Muscle layer of duodenum (tissue), 2 donors: ENCODE results near the gene DNAH9.

Experiments used
- H3K27ac ChIP-seq: one replicate; pipeline ENCODE4 v1.7.0; 2013; ENCODE audit warnings: mild to moderate bottlenecking, low read length
- H3K27me3 ChIP-seq: one replicate; pipeline ENCODE4 v1.7.0; 2013; ENCODE audit warnings: low read depth, mild to moderate bottlenecking, control low read depth, low read length
- H3K36me3 ChIP-seq, 2 donors: one replicate each; pipeline ENCODE4 v1.7.0; 2013; ENCODE audit warnings: low read length in 2 of 2, control low read depth in 1 of 2, mild to moderate bottlenecking in 1 of 2; ENCODE audit not compliant: insufficient read depth in 2 of 2, control insufficient read depth in 1 of 2
- H3K4me1 ChIP-seq, 2 donors: one replicate each; pipeline ENCODE4 v1.7.0; 2013; ENCODE audit warnings: low read length in 2 of 2, mild to moderate bottlenecking in 2 of 2, control low read depth in 1 of 2, moderate library complexity in 1 of 2; ENCODE audit not compliant: insufficient read depth in 2 of 2, control insufficient read depth in 1 of 2
- H3K4me3 ChIP-seq, 2 donors: one replicate each; pipeline ENCODE4 v1.7.0; 2013; ENCODE audit warnings: low read length in 2 of 2, low read depth in 1 of 2, mild to moderate bottlenecking in 1 of 2
- H3K9me3 ChIP-seq, 2 donors: one replicate each; pipeline ENCODE4 v1.7.0; 2013; ENCODE audit warnings: low read length in 2 of 2, control low read depth in 1 of 2, mild to moderate bottlenecking in 1 of 2; ENCODE audit not compliant: control insufficient read depth in 1 of 2
- donor health status: healthy.

DNAH9 gene

DNA sequence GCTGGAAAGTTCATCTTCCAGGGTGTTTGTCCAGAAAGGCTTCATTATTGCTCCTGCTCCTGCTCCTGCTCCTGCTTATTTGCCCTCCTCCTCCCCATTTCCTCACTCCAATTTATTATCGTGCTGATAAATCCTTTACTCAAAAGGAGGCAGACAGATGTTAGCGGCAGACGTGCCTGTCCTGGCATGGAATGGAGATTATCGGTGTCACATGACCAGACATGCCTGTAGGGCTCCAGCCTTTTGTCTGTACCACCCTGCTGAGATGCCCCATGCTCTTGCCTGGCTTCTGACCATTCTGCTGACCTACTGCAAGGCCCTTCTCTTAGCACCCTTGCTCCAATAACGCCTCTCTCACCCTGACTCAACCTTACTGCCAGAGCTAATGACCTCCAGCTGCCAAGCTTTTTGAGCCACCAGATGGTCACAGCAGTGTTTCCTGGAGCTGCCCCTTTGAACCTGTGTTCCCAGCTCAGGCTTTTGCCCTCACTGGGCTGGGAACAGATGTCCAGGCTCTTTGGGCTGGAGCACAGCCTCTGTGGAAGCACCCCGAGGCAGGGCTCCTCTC lies 12.8 kb downstream of the DNAH9 start:
- H3K27me3 ChIP-seq: no peaks in the 10 kb centered on the region
- no peaks in the 10 kb centered on the region for H3K36me3 ChIP-seq
- H3K4me3 ChIP-seq: no peak overlapping the region
- H3K9me3 ChIP-seq: no peaks in the 10 kb centered on the region
- peaks cover 0 to 9% of the 10 kb centered on the region in 2 donors for H3K4me1 ChIP-seq
- no peak overlapping the region for H3K27ac ChIP-seq

DNA sequence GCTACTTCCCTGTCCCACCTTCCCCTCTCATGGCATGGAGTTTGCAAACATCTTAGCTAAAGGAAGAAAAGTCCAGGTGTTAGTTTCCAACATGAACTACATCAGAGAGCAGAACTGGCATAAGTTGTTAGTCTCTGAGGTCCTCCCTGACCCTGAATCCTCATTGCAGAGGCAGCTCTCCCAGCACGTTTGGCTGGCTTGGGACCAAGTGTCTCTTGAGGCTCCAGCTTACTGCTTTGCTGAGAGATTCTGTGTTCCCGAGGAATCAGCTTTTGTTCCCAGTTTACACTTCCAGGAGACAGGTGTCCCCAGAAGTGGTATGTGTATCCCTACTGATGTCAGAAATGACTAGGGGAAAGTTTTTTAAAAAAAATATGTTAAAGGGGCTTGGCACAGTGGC lies 14.7 kb downstream of the DNAH9 start:
- Histone ChIP-seq H3K27ac (no peak overlapping the region), H3K9me3 (no peaks in the 10 kb centered on the region), H3K36me3 (no peaks in the 10 kb centered on the region), H3K27me3 (no peaks in the 10 kb centered on the region), H3K4me3 (no peak overlapping the region), H3K4me1 (peaks cover 0 to 9% of the 10 kb centered on the region in 2 donors)

GRCh38 chr17:11618861-11619566 lies 20.7 kb downstream of the DNAH9 start:
- Histone ChIP-seq H3K4me1 (no peaks in the 10 kb centered on the region), H3K36me3 (no peaks in the 10 kb centered on the region), H3K27me3 (no peaks in the 10 kb centered on the region), H3K9me3 (no peaks in the 10 kb centered on the region), H3K4me3 (no peak overlapping the region), H3K27ac (peak overlapping the region; percentile 65)

GRCh38 chr17:11622492-11622891 lies 24.2 kb downstream of the DNAH9 start:
- no peaks in the 10 kb centered on the region for H3K36me3 ChIP-seq

DNA sequence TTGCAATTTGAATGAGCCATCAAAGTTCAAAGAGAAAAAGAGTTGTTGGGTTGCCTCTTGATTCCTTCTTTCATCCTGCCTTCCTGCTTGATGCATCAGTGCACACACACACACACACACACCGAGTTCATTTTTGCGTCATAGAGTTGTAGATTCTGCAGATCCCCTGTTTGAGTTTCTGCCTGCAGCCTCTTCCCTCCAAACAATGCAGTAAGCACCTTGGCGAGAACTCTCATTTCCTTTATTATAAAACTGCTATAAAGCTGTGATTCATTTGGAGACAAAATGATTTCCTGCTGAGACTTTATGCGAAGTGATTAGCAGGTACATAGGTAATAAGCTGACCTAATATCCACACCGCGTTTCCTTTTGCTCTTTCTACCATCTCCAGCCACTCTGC lies 26.7 kb downstream of the DNAH9 start:
- no peaks in the 10 kb centered on the region for H3K4me1 ChIP-seq
- no peaks in the 10 kb centered on the region for H3K36me3 ChIP-seq
- H3K27ac ChIP-seq: no peak overlapping the region
- no peak overlapping the region for H3K4me3 ChIP-seq
- no peaks in the 10 kb centered on the region for H3K9me3 ChIP-seq
- H3K27me3 ChIP-seq: no peaks in the 10 kb centered on the region

More at GRCh38 chr17:11622492-11622891, 24.2 kb downstream of the DNAH9 start:
- H3K4me1 ChIP-seq: no peaks in the 10 kb centered on the region
- no peak overlapping the region for H3K4me3 ChIP-seq
- no peaks in the 10 kb centered on the region for H3K9me3 ChIP-seq
- no peak overlapping the region for H3K27ac ChIP-seq
- H3K27me3 ChIP-seq: no peaks in the 10 kb centered on the region

GRCh38 chr17:11625878-11626277 lies 27.6 kb downstream of the DNAH9 start:
- H3K27me3 ChIP-seq: no peaks in the 10 kb centered on the region

DNA sequence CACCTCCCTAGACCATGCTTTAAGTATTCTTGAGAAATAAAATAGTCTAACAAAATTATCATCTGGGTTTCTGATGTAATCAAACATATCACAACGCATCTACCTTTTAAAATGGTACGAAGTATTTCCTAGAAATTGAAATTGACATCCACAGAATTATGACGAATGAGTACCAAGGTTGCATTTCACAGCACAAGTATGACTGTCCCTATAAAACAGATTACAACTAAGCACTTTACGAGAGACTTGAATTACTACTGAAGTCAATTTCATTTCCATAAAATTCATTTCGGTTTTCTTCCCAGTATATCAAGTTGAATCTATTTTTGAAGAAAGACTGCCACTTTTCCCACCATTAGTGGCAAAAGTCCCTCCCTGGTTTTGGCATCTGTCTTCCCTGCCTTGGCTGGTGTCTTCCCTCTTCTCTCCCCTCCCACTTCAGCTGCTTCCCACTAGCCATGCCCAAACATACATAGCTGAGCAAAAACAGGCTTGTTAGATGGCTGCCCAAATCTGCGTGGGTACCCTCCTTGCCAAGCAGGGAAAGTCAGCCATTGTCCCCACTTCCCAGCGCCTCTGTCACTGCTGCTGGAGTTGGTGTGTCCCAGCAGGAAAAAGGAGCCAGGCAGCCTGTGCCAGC lies 29.2 kb downstream of the DNAH9 start:
- no peaks in the 10 kb centered on the region for H3K27me3 ChIP-seq
- H3K27ac ChIP-seq: no peak overlapping the region
- H3K36me3 ChIP-seq: no peaks in the 10 kb centered on the region
- H3K4me3 ChIP-seq: no peak overlapping the region
- H3K9me3 ChIP-seq: no peaks in the 10 kb centered on the region
- no peaks in the 10 kb centered on the region for H3K4me1 ChIP-seq

More at GRCh38 chr17:11625878-11626277, 27.6 kb downstream of the DNAH9 start:
- Histone ChIP-seq H3K27ac (no peak overlapping the region), H3K36me3 (no peaks in the 10 kb centered on the region), H3K9me3 (no peaks in the 10 kb centered on the region), H3K4me3 (no peak overlapping the region), H3K4me1 (no peaks in the 10 kb centered on the region)

DNA sequence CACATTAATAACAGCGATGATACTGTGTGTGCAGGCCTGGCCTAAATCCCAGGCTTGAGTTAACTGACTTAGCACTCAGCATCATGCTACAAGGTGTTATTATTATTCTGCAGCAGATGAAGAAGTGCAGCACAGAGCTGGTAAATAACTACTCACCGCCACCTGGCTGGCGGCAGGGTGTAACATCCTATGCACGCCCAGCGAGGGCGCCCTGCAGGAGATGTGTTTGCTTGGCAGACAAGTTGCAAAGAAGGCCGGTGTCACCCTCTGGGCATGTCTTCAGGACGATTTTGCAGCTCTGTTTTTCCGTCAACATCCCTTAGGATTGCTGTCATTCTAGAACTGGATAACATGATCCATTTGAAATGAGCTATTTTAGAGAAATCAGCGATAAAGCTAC lies 30.1 kb downstream of the DNAH9 start:
- Histone ChIP-seq H3K9me3 (no peaks in the 10 kb centered on the region), H3K4me3 (no peak overlapping the region), H3K36me3 (no peaks in the 10 kb centered on the region), H3K27ac (no peak overlapping the region), H3K4me1 (no peaks in the 10 kb centered on the region), H3K27me3 (no peaks in the 10 kb centered on the region)

DNA sequence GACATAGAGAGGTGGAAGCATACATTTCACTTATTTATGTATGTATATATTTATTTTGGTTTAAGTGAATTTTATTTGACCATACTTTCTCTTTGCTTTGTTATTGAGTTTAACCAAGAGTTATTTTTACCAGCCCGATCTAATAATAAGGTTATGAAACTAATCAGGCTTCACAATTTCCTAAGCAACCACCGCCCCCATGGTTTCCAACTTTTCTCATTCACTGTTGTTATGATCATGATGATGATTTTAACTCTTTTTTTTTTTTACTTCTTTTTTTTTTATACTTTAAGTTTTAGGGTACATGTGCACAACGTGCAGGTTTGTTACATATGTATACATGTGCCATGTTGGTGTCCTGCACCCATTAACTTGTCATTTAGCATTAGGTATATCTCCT lies 30.6 kb downstream of the DNAH9 start:
- Histone ChIP-seq H3K4me1 (no peaks in the 10 kb centered on the region), H3K9me3 (no peaks in the 10 kb centered on the region), H3K27me3 (no peaks in the 10 kb centered on the region), H3K36me3 (no peaks in the 10 kb centered on the region), H3K4me3 (no peak overlapping the region), H3K27ac (no peak overlapping the region)

GRCh38 chr17:11636771-11637170 lies 38.5 kb downstream of the DNAH9 start:
- Histone ChIP-seq H3K36me3 (no peaks in the 10 kb centered on the region), H3K27me3 (no peaks in the 10 kb centered on the region), H3K4me3 (no peak overlapping the region), H3K4me1 (no peaks in the 10 kb centered on the region), H3K9me3 (no peaks in the 10 kb centered on the region), H3K27ac (no peak overlapping the region)

- Histone ChIP-seq H3K27me3 (no peaks in the 10 kb centered on the region), H3K4me1 (no peaks in the 10 kb centered on the region), H3K4me3 (no peak overlapping the region), H3K36me3 (no peaks in the 10 kb centered on the region), H3K9me3 (no peaks in the 10 kb centered on the region), H3K27ac (no peak overlapping the region)
Measured at GRCh38 chr17:11637796-11638195, 39.5 kb downstream of the DNAH9 start.
